ENCODE measurements around the gene ZC3H4.

- TF ChIP-seq POLR2A (IDR thresholded peaks at IDR 0.05): no peak
- no peak for TF ChIP-seq EP300 (IDR thresholded peaks at IDR 0.05)
Observed at GRCh38 chr19:47073574-47073973, 40.0 kb downstream of the ZC3H4 start.

Measured in gastroesophageal sphincter (tissue), 2 donors.